ENCODE results near the gene IFNL4.

- TF ChIP-seq ZNF274 (IDR thresholded peaks at IDR 0.05; ENCODE audit: low read depth, low read length): no peak
- TF ChIP-seq YY1 (IDR thresholded peaks at IDR 0.05; ENCODE audit: insufficient read depth, insufficient read length): no peak
Measured at GRCh38 chr19:39263912-39264305, 15.3 kb upstream of the IFNL4 start.
